Stomach (tissue), 4 donors: ENCODE results near the gene SESN2.

Experiments
- EP300 ChIP-seq: sonication (generic); formaldehyde crosslinking; IDR thresholded peaks from one replicate; pipeline ENCODE4 v1.6.1; 2017; ENCODE audit warnings: antibody characterized with exemption
- POLR2A ChIP-seq, 4 donors: fragments of 450-650 bp; IDR thresholded peaks; one replicate each; pipeline ENCODE4 v1.6.1; 2016; ENCODE audit warnings: antibody characterized with exemption in 4 of 4, control low read depth in 2 of 4, mild to moderate bottlenecking in 1 of 4, moderate library complexity in 1 of 4
- POLR2AphosphoS5 ChIP-seq, 3 donors: sonication (generic); formaldehyde crosslinking; IDR thresholded peaks; one replicate each; pipeline ENCODE4 v1.6.1; 2016; ENCODE audit warnings: antibody characterized with exemption in 3 of 3
- TF ChIP-seq, protein P1 (sequence below), 7 experiments: fragments of 450-650 bp in 4 of 7; fragments of 200-600 bp in 3 of 7; sonication (generic) in 3 of 7; IDR thresholded peaks; one replicate each; pipeline ENCODE4 v1.5.1; 2016 to 2019; ENCODE audit warnings: antibody characterized with exemption in 7 of 7, control low read depth in 2 of 7, mild to moderate bottlenecking in 1 of 7

DNA sequence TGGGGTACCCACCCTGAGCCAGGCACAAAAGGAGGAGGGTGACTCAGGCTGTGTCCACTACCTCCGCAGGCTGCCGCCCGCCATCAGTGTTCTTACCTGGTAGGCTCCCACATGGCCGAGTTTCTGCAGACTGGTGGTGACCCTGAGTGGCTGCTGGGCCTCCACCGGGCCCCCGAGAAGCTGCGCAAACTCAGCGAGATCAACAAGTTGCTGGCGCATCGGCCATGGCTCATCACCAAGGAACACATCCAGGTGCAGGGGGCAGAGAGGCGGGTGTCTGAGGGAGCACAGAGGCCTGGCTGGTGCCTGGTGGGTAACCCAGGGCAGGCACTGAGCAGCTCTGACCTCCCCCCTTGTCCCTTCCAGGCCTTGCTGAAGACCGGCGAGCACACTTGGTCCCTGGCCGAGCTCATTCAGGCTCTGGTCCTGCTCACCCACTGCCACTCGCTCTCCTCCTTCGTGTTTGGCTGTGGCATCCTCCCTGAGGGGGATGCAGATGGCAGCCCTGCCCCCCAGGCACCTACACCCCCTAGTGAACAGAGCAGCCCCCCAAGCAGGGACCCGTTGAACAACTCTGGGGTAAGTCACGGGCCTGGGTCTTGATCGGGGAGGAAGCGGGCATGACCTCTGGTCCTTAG lies 13.0 kb downstream of the SESN2 start:
- TF ChIP-seq, protein P1, sequence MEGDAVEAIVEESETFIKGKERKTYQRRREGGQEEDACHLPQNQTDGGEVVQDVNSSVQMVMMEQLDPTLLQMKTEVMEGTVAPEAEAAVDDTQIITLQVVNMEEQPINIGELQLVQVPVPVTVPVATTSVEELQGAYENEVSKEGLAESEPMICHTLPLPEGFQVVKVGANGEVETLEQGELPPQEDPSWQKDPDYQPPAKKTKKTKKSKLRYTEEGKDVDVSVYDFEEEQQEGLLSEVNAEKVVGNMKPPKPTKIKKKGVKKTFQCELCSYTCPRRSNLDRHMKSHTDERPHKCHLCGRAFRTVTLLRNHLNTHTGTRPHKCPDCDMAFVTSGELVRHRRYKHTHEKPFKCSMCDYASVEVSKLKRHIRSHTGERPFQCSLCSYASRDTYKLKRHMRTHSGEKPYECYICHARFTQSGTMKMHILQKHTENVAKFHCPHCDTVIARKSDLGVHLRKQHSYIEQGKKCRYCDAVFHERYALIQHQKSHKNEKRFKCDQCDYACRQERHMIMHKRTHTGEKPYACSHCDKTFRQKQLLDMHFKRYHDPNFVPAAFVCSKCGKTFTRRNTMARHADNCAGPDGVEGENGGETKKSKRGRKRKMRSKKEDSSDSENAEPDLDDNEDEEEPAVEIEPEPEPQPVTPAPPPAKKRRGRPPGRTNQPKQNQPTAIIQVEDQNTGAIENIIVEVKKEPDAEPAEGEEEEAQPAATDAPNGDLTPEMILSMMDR (IDR thresholded peaks at IDR 0.05) = no peak
- TF ChIP-seq EP300 (no peak), POLR2A (IDR thresholded peaks at IDR 0.05) (no peak), POLR2AphosphoS5 (IDR thresholded peaks at IDR 0.05) (no peak)
